GM18867 (cell line): ENCODE measurements around the gene CTSF.
"Not testable (repeated sequence)": the region's sequence is repeated elsewhere in the genome, so short reads cannot be mapped to it uniquely, and the experiment has no call there.

Experiments
- ATAC-seq: cut with Tn5 transposase; IDR thresholded peaks from one replicate; pipeline ENCODE4 v1.9.1; 2021; ENCODE audit warnings: mild to moderate bottlenecking, moderate library complexity; ENCODE audit not compliant: unreplicated experiment

The CTSF gene

DNA sequence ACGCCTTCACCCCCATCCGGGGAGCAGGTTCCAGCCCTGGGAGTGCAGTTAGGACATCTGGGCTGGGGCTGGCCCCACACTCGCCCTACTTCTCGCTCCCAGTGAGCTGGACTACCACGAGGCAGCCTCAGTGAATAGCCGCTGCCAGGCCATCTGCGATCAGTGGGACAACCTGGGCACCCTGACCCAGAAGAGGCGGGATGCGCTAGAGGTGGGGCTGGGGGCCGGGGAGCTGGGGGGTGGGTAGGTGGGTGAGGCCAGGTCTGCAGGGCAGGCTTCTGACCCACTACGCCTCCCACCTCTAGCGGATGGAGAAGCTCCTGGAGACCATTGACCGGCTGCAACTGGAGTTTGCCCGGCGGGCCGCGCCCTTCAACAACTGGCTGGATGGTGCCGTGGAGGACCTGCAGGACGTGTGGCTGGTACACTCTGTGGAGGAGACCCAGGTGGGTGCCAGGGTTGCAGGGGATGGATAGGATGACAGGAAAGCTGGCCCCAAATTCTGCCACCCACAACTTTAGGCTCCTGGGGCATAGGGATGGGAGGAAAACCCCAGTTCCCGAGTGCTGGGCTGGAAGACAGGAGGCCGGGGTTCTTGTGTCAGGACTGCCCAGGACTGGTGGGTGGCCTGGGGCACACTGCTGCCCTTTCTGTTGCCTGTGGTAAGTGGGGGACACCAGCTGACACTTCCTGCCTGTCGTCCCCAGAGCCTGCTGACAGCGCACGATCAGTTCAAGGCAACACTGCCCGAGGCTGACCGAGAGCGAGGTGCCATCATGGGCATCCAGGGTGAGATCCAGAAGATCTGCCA, 8.3 kb downstream of the CTSF start:
- no peak for ATAC-seq

- ATAC-seq = no peak
Measured at GRCh38 chr11:66559142-66559865, 9.1 kb downstream of the CTSF start.

GRCh38 chr11:66557733-66558326, 10.6 kb downstream of the CTSF start:
- ATAC-seq = no peak

DNA sequence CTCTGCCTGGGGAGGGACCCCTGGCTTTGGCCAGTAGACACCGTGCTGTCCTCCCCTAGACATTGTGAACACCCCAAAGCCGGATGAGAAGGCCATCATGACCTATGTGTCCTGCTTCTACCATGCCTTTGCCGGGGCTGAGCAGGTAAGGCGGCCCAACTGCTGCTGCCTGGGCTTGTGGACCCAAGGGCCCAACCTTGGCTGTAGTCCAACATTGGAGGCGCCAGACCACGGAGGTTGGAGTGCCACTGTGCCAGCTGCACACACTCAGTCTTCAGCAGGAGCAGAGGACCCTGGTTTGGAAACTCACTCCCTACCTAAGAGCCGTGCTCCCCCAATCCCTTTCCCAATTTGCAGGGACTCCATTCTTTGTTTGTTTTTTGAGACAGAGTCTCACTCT, 12.3 kb downstream of the CTSF start:
- ATAC-seq = no peak

GRCh38 chr11:66555416-66555815, 13.0 kb downstream of the CTSF start:
- no peak for ATAC-seq

DNA sequence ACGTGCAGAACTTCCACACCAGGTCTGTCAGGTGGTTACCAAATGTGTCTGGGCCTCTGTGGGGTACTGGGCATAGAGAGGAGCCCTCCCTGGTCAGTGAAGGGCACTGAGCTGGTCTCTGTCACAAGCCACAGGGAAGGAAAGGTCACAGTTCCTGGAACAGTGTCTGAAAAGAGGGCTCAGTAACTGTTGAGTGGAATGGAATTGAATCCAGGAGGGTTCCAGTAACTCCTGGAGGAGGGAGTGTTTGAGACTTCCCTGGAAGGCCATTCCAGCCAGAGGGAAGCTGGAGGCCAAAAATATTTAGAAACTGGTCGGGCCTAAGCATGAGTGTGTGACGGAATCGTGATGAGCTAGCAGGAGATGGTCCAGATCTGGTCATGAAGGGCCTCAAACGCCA, 13.8 kb downstream of the CTSF start:
- no peak for ATAC-seq

DNA sequence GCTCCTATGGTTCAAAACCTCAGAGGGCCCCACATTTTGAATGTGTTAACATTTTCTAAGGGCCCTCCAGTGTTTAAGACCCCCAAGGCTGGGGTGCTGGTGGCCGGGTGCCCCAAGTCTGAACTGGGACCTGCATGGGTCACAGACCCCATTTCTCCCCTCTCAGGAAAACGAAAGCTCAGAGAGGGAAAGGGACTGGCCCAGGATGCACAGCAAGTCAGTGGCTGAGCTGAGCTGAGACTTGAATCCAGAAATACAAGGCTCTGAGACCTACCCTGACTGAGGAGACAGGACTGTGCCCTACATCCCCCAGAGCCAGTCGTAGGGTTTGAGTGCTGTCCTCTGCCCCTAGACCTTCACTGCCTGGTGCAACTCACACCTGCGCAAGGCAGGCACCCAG, 17.5 kb downstream of the CTSF start:
- no peak for ATAC-seq

DNA sequence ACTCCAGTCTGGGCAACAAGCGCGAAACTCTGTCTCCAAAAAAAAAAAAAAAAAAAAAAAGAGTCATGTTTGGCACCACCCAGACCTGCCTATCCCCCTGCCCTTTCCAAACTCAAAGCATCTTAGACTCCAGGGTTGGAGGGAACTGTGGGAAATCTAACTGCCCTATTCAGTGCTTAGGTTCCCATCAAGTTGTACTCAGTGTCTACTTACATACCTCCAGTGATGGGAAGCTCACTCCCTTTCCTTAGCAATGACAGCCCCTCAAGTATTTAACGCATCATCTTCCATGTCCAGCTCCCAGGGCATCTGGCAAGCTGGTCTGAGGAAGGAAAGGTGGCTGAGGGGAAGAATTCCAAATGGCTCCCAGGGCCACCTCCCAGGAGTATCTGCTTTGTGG, 18.7 kb downstream of the CTSF start:
- ATAC-seq = no peak

GRCh38 chr11:66548774-66549630, 19.4 kb downstream of the CTSF start:
- ATAC-seq = no peak

DNA sequence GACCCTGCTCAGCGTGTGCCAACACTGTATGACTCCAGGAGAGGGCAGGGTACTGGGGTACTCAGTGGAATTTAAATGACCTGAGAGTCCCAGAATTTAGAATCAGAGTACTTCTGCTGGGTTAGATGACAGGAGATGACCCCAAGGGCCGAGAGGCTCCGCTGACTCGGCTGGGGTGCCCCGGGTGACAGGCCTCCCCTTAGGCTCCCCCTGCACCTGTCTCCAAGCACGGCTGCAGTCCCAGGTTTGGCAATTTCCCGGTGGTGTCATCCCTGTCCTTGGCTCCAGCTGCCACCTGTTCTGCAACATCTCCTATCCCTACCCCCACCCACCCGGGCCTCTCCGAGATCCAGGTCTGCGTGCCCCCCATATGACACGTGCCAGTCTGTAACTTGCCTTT, 20.4 kb downstream of the CTSF start:
- ATAC-seq = no peak

DNA sequence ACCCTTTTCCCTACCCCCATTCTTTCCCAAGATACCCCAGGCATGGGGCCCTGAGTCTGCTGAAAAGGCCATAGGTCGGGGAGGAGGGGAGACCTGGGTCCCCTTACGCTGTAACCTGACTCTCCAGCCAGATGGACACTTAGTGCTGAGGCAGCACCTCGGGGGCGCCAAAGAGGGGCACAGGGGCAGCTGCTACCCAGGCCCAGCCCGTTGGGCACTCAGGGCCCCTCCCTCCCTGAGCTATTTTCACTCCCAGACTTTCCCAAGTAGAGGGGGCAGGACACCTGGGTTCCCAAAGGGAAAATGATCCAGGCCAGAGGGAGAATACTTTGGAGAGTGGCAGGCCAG, 20.8 kb downstream of the CTSF start:
- no peak for ATAC-seq

DNA sequence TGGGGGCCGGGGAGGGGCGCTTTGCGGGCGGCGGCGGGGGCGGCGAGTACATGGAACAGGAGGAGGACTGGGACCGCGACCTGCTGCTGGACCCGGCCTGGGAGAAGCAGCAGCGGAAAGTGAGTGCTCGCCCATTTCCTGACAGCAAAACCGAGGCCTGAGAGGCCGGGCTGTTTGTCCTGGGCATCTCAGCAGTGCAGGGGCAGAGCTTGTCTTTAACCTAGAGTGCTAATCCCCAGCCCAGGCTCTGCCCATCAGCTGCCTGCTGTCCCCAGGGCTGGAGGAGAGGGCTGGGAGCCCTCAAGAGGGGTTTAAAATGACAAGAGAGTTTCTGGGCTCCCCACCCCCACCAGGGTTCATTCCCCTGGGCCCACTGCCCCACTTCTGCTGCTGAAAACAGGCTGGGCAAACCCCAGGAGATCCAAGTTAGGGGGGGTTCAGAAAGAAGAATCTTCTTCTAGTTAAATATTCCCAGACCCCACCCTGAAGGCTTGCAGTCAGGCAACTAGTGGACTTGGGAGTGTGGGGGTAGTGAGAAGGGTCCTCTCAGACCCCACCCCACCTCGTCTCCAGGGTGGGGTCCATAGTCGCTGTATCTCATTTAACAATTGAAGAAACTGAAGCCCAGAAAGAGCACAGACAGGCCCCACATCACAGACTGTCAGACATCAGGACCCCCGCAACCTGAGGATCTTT, 21.3 kb downstream of the CTSF start:
- ATAC-seq = no peak

DNA sequence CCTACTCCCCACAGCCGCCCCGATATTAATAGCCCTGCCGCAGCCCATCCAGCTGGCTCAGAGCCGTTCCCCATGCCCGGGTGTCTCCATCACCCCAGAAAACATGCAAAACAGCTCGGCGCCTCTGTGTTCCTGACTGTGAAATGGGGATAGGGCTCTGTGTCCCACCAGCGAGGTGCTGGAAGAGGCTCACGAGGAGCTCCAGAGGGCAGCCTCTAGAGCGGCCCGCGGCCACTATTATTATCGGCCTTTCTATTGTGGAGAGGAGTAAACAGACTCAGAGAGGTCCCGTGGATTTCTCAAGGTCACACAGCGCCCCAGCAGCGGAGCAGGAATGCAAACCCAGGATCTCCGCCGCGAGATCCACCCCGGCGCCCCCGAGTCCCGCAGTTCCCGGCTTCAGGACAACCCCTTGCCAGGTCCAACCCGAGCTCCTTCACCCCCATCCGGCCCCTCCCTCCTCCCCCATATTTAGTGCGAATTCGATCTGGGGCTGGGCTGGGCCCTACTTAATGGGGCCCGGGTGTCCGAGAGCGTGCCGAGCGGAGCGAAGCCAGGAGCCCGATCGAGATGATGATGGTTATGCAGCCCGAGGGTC, 21.9 kb downstream of the CTSF start, which contains the start of gene ACTN3:
ACTN3 (plus strand) TSS at position 536 of the 598 bp plus-strand sequence; CDS start at position 571, 35 bp downstream.
- peak; percentile 1 for ATAC-seq

DNA sequence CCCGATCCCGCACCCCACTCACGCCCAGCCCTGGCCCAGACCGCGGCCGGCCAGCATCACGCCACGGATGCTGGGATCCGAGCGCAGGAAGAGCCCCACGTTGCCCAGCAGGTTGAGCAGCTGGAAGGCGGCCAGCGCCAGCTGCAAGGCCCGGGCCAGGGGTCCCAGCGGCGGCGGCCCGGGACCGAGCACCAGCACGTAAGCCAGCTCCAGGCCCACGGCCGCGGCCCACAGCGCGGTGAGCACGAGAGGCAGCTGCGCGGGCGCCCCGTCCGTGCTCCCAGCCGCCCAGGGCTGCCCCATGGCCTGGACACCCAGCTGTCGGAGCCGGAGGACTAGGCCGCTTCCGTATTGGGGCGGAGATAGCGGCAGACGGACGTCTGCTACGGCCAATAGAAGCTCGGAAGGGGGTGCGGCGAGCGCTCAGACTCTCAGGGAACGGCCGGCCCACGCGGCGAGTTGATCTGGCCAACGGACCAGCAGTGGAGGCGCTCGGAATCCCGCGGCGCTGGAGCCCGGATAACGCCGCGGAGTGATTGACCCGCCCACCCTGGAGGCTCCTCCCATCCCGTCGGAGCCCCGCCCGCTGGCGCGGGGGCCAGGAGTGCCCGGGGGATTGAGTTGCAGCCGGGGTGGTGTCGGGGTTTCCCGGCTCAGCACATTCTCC, 22.6 kb downstream of the CTSF start, which contains the start of gene ZDHHC24:
ZDHHC24 (minus strand) TSS at position 348 of the 667 bp plus-strand sequence; CDS start at position 303, 45 bp downstream.
- ATAC-seq = peak; percentile 85

- not testable (repeated sequence) for ATAC-seq
Measured at GRCh38 chr11:66544952-66545351, 23.5 kb downstream of the CTSF start.

- ATAC-seq = no peak
Measured at GRCh38 chr11:66543263-66544107, 24.9 kb downstream of the CTSF start.

DNA sequence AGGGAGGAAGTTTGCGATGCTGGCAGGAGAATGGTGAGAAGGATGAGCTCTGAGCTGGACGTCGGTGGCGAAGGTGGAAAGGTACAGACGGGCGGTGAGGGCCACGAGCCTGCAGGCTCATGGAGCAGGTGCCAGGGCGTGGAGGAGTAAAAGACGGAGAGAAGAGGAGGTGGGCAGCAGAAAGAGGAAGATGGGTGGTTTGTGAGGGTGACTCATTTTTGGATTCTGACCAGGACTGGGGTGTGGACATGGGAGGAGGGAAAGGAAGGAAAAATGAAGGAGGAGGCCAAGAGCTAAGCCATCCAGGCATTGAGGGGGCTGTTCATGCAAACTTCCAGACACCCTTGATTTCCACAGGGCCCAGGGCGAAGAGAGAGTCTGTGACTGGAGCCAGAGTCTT, 26.0 kb downstream of the CTSF start:
- no peak for ATAC-seq

GRCh38 chr11:66541892-66542291, 26.5 kb downstream of the CTSF start:
- ATAC-seq = no peak
